Progenitor cell of endocrine pancreas (in vitro differentiated cells): ENCODE measurements around the gene TEK. TPM values are rescaled to one million over a fixed set of nuclear protein-coding genes. Genes with fewer than 3 reads are reported as not detected.
A peak's percentile ranks its signal among the peaks of the same experiment; 100 is the strongest.

ENCODE experiments used
- DNase-seq: peaks from one replicate; pipeline ENCODE4 v3.0.0; 2021; ENCODE audit warnings: low spot score; ENCODE audit not compliant: unreplicated experiment
- H3K27ac Mint-ChIP-seq: 2 replicates; pipeline ENCODE4 v1.8.0; 2021; ENCODE audit warnings: mild to moderate bottlenecking, moderate library complexity, mixed read lengths
- H3K27me3 Mint-ChIP-seq: 2 replicates; pipeline ENCODE4 v1.8.0; 2021; ENCODE audit warnings: mixed read lengths
- H3K36me3 Mint-ChIP-seq: 2 replicates; pipeline ENCODE4 v1.8.0; 2022; ENCODE audit warnings: mixed read lengths; ENCODE audit not compliant: insufficient read depth
- H3K4me1 Mint-ChIP-seq: 2 replicates; pipeline ENCODE4 v1.8.0; 2021; ENCODE audit warnings: low read depth, mixed read lengths
- H3K4me3 Mint-ChIP-seq: 2 replicates; pipeline ENCODE4 v1.8.0; 2021; ENCODE audit warnings: low read depth, mild to moderate bottlenecking, moderate library complexity, mixed read lengths
- H3K9me3 Mint-ChIP-seq: 2 replicates; pipeline ENCODE4 v1.8.0; 2021; ENCODE audit warnings: low read depth, mixed read lengths
- CTCF ChIP-seq: fragments of 200-600 bp; sonication (generic); IDR thresholded peaks from one replicate; pipeline ENCODE4 v1.5.0; 2021; ENCODE audit warnings: antibody characterized with exemption, mild to moderate bottlenecking; ENCODE audit not compliant: unreplicated experiment
- total RNA-seq: library from RNA; stranded (reverse); gene quantifications from 2 replicates; pipeline ENCODE4 v1.2.1, GENCODE V29; 2021

The TEK gene
- total RNA-seq, 1 donor from 2014 or later = not detected

GRCh38 chr9:27205198-27205597 lies 96.2 kb downstream of the TEK start:
- Mint-ChIP-seq H3K27ac (no peak overlapping the region), H3K4me1 (peaks cover 5% of the 10 kb centered on the region), H3K27me3 (no peaks in the 10 kb centered on the region), H3K36me3 (no peaks in the 10 kb centered on the region), H3K4me3 (no peak overlapping the region), H3K9me3 (no peaks in the 10 kb centered on the region)
- DNase-seq = no peak
- no peak for TF ChIP-seq CTCF

- H3K9me3 Mint-ChIP-seq = no peaks in the 10 kb centered on the region
- no peak overlapping the region for H3K4me3 Mint-ChIP-seq
- no peaks in the 10 kb centered on the region for H3K36me3 Mint-ChIP-seq
These were observed 97.0 kb downstream of the TEK start for GRCh38 chr9:27206041-27206440.

GRCh38 chr9:27209034-27209433 lies 100.0 kb downstream of the TEK start:
- Mint-ChIP-seq H3K27ac (no peak overlapping the region), H3K27me3 (no peaks in the 10 kb centered on the region), H3K9me3 (no peaks in the 10 kb centered on the region), H3K36me3 (no peaks in the 10 kb centered on the region), H3K4me1 (peaks cover 9% of the 10 kb centered on the region), H3K4me3 (no peak overlapping the region)
- TF ChIP-seq CTCF = no peak
- DNase-seq = no peak

More at GRCh38 chr9:27206041-27206440, 97.0 kb downstream of the TEK start:
- no peak for TF ChIP-seq CTCF
- H3K27ac Mint-ChIP-seq = no peak overlapping the region
- DNase-seq = no peak
- H3K27me3 Mint-ChIP-seq = no peaks in the 10 kb centered on the region
- peaks cover 9% of the 10 kb centered on the region for H3K4me1 Mint-ChIP-seq

- H3K27me3 Mint-ChIP-seq = no peaks in the 10 kb centered on the region
- no peaks in the 10 kb centered on the region for H3K9me3 Mint-ChIP-seq
- no peak for DNase-seq
- H3K4me1 Mint-ChIP-seq = peaks cover 9% of the 10 kb centered on the region
- no peak overlapping the region for H3K4me3 Mint-ChIP-seq
- TF ChIP-seq CTCF = no peak
- H3K36me3 Mint-ChIP-seq = no peaks in the 10 kb centered on the region
- peak overlapping the region; percentile 69 for H3K27ac Mint-ChIP-seq
These were observed 101.6 kb downstream of the TEK start for GRCh38 chr9:27210588-27210987.

GRCh38 chr9:27212191-27212590 lies 103.2 kb downstream of the TEK start:
- no peak overlapping the region for H3K4me3 Mint-ChIP-seq
- H3K9me3 Mint-ChIP-seq = no peaks in the 10 kb centered on the region
- H3K4me1 Mint-ChIP-seq = peaks cover 9% of the 10 kb centered on the region
- no peak overlapping the region for H3K27ac Mint-ChIP-seq
- no peak for DNase-seq
- H3K36me3 Mint-ChIP-seq = no peaks in the 10 kb centered on the region
- TF ChIP-seq CTCF = no peak
- H3K27me3 Mint-ChIP-seq = no peaks in the 10 kb centered on the region
